HepG2 (cell line): Measurements from ENCODE around the gene CARMIL1. TPM values are rescaled to one million over a fixed set of nuclear protein-coding genes. Genes with fewer than 3 reads are reported as not detected.

Source experiments
- ATAC-seq: fragments of 200-7000 bp; cut with Tn5 transposase; 3 replicates; pipeline ENCODE4 v1.9.1; 2020; ENCODE audit warnings: mild to moderate bottlenecking, moderate library complexity
- BruUV-seq: library from RNA; stranded (reverse); fragments of 400-500 nt; replicated peaks from 2 replicates; lab custom pipeline; 2021; lab: Mats Ljungman, UMichigan
- CTCF ChIA-PET: fragments of 300-600 bp; formaldehyde crosslinking; extraction: SDS; loops from one replicate; lab custom pipeline; 2021; ENCODE audit warnings: low total read pairs, inconsistent platforms, low intra/inter-chr PET ratio; lab: Yijun Ruan, JAX
- POLR2A ChIA-PET: fragments of 350-600 bp; sonication (Branson Sonifier 250); formaldehyde crosslinking; loops from one replicate; lab custom pipeline; 2020; ENCODE audit warnings: antibody characterized with exemption, inconsistent platforms; lab: Yijun Ruan, JAX
- DNase-seq: peaks from one replicate; pipeline ENCODE4 v3.0.0-alpha.2; 2015; ENCODE audit warnings: low spot score
- FAIRE-seq: peaks from 3 replicates; lab custom pipeline; 2011; peaks lifted over from hg19 to GRCh38; lab: Jason Lieb, UNC
- H2AFZ ChIP-seq: one replicate; pipeline ENCODE4 v1.6.1; 2011; ENCODE audit warnings: low read length, inconsistent platforms
- H3K27ac ChIP-seq: fragments of 300-600 bp; 3 replicates; pipeline ENCODE4 v1.8.0; 2011; ENCODE audit warnings: mixed run types, mild to moderate bottlenecking, mixed read lengths, low read length, inconsistent platforms; ENCODE audit not compliant: insufficient read depth; ENCODE audit errors: extremely low read length
- H3K27me3 ChIP-seq, 2 experiments: fragments of 200-600 bp in 1 of 2; 2 replicates in 1 of 2; 3 replicates in 1 of 2; pipeline versions ENCODE4 v1.6.0 to v1.8.0; 2011; ENCODE audit warnings: low read length in 2 of 2, mild to moderate bottlenecking in 2 of 2, moderate library complexity in 2 of 2, inconsistent platforms in 1 of 2; ENCODE audit not compliant: insufficient read depth in 2 of 2, control insufficient read depth in 1 of 2
- H3K36me3 ChIP-seq, 2 experiments: fragments of 200-600 bp in 1 of 2; replicated peaks in 1 of 2; 2 replicates in 1 of 2; 3 replicates in 1 of 2; pipeline versions ENCODE4 v1.5.1 to v1.8.0; 2011; ENCODE audit warnings: low read length in 2 of 2, inconsistent platforms in 1 of 2; ENCODE audit not compliant: insufficient read depth in 2 of 2, control insufficient read depth in 1 of 2
- H3K4me1 ChIP-seq: 2 replicates; pipeline ENCODE4 v1.5.1; 2012; ENCODE audit warnings: low read length, inconsistent platforms; ENCODE audit not compliant: insufficient read depth
- H3K4me2 ChIP-seq: 2 replicates; pipeline ENCODE4 v1.6.0; 2011; ENCODE audit warnings: low read depth, low read length, inconsistent platforms
- H3K4me3 ChIP-seq, 3 experiments: fragments of 200-600 bp in 1 of 3; sonication (generic), shearing (Covaris generic) in 1 of 3; replicated peaks in 1 of 3; 2 replicates each; pipeline ENCODE4 v1.5.1; 2011 to 2016; ENCODE audit warnings: low read length in 3 of 3, inconsistent platforms in 2 of 3, low read depth in 2 of 3, mild to moderate bottlenecking in 2 of 3, control low read depth in 1 of 3, mixed read lengths in 1 of 3; ENCODE audit not compliant: insufficient read depth in 1 of 3
- H3K79me2 ChIP-seq: one replicate; pipeline ENCODE4 v1.6.1; 2011; ENCODE audit warnings: low read length, inconsistent platforms; ENCODE audit not compliant: insufficient read depth
- H3K9ac ChIP-seq: 2 replicates; pipeline ENCODE4 v1.6.0; 2011; ENCODE audit warnings: mild to moderate bottlenecking, low read depth, low read length, inconsistent platforms; ENCODE audit not compliant: insufficient read depth
- H3K9me3 ChIP-seq: 2 replicates; pipeline ENCODE4 v1.5.1; 2012; ENCODE audit warnings: mild to moderate bottlenecking, low read length
- H4K20me1 ChIP-seq: 2 replicates; pipeline ENCODE4 v1.6.0; 2011; ENCODE audit warnings: inconsistent platforms, mild to moderate bottlenecking, low read length, moderate library complexity; ENCODE audit not compliant: insufficient read depth
- AGO2 ChIP-seq: fragments of 200-400 bp; formaldehyde crosslinking; optimal IDR thresholded peaks from 2 replicates; pipeline ENCODE3; 2017; ENCODE audit warnings: mild to moderate bottlenecking, low read depth, low read length, moderate library complexity
- CHD4 ChIP-seq: fragments of 200-600 bp; sonication (generic); IDR thresholded peaks from 2 replicates; pipeline ENCODE4 v1.7.0; 2017; ENCODE audit warnings: mild to moderate bottlenecking, low read length, borderline replicate concordance
- HHEX ChIP-seq: IDR thresholded peaks from 2 replicates; pipeline ENCODE4 v1.6.1; 2016; ENCODE audit warnings: control low read depth
- HNF4A ChIP-seq: sonication (generic); formaldehyde crosslinking; IDR thresholded peaks from 2 replicates; pipeline ENCODE4 v1.4.0; 2020; ENCODE audit warnings: missing genetic modification reagents
- HOXA9 ChIP-seq: sonication (generic); formaldehyde crosslinking; IDR thresholded peaks from 2 replicates; pipeline ENCODE4 v1.8.1; 2022; ENCODE audit warnings: missing genetic modification reagents, mild to moderate bottlenecking, moderate library complexity, borderline replicate concordance
- KAT7 ChIP-seq: IDR thresholded peaks from 2 replicates; pipeline ENCODE4 v1.6.1; 2018; ENCODE audit warnings: borderline replicate concordance, missing compliant biosample characterization
- KLF12 ChIP-seq: sonication (generic); formaldehyde crosslinking; IDR thresholded peaks from 2 replicates; pipeline ENCODE4 v1.4.0; 2020; ENCODE audit warnings: missing genetic modification reagents, borderline replicate concordance
- RORA ChIP-seq: sonication (generic); formaldehyde crosslinking; IDR thresholded peaks from 2 replicates; pipeline ENCODE4 v1.5.0; 2020; ENCODE audit warnings: mild to moderate bottlenecking, missing genetic modification reagents, moderate library complexity
- SRSF1 ChIP-seq: fragments of 200-400 bp; formaldehyde crosslinking; optimal IDR thresholded peaks from 2 replicates; pipeline ENCODE3; 2017; ENCODE audit warnings: mild to moderate bottlenecking, low read depth, low read length, moderate library complexity
- SSRP1 ChIP-seq: IDR thresholded peaks from 2 replicates; pipeline ENCODE4 v1.6.1; 2016; ENCODE audit warnings: control low read depth
- YEATS2 ChIP-seq: sonication (generic); formaldehyde crosslinking; IDR thresholded peaks from 2 replicates; pipeline ENCODE4 v1.4.0; 2020; ENCODE audit warnings: missing genetic modification reagents, borderline replicate concordance
- ZBTB49 ChIP-seq: sonication (generic); formaldehyde crosslinking; IDR thresholded peaks from 2 replicates; pipeline ENCODE4 v1.4.0; 2020; ENCODE audit warnings: missing genetic modification reagents, borderline replicate concordance
- ZNF335 ChIP-seq: sonication (generic); formaldehyde crosslinking; IDR thresholded peaks from 2 replicates; pipeline ENCODE4 v1.4.0; 2020; ENCODE audit warnings: missing genetic modification reagents
- ZNF337 ChIP-seq: sonication (generic); formaldehyde crosslinking; IDR thresholded peaks from 2 replicates; pipeline ENCODE4 v1.5.1; 2020; ENCODE audit warnings: missing genetic modification reagents, low read depth, mild to moderate bottlenecking, borderline replicate concordance
- ZNF512 ChIP-seq: sonication (generic); formaldehyde crosslinking; IDR thresholded peaks from 2 replicates; pipeline ENCODE4 v1.4.0; 2020; ENCODE audit warnings: mild to moderate bottlenecking, missing genetic modification reagents
- ZNF777 ChIP-seq: sonication (generic); formaldehyde crosslinking; IDR thresholded peaks from 2 replicates; pipeline ENCODE4 v1.4.0; 2020; ENCODE audit warnings: missing genetic modification reagents
- WGBS: methylation state at CpG from one replicate; pipeline ENCODE4 v1.1.6; 2017; ENCODE audit warnings: low lambda C conversion rate; 5-methylcytosine and 5-hydroxymethylcytosine counted together
- in situ Hi-C: cut with HindIII; loops from 2 replicates; pipeline ENCODE4 v1.10.0; 2017; ENCODE audit warnings: low pct_unique_long_range_greater_than_20kb; ENCODE audit not compliant: extremely low pct_ligation_motif_present
- intact Hi-C: fragments of 100-400 bp; cut with micrococcal nuclease; formaldehyde crosslinking; loops from one replicate; pipeline ENCODE4 v1.10.0; 2022; ENCODE audit not compliant: unreplicated experiment
- polyA plus RNA-seq, 8 experiments: library from polyadenylated mRNA; depleted of rRNA in 3 of 8; stranded (reverse) in 7 of 8; unstranded in 1 of 8; fragments of >200 nt; fragmentation: Illumina TruSeq in 4 of 8; extraction: Trizol in 4 of 8; gene quantifications; 2 replicates each; pipeline versions ENCODE4 v1.2.1 to v1.2.3, GENCODE V29; 2011 to 2016; ENCODE audit warnings: low read depth in 4 of 8, missing spikeins in 1 of 8, mixed read lengths in 1 of 8; ENCODE audit not compliant: insufficient read depth in 1 of 8
- total RNA-seq, 5 experiments: library from RNA; depleted of rRNA; stranded (reverse); fragments of >200 nt; fragmentation: Illumina TruSeq; extraction: Trizol; gene quantifications; 2 replicates each; pipeline ENCODE4 v1.2.3, GENCODE V29; 2016; ENCODE audit warnings: low read depth in 1 of 5
- TF ChIP-seq, protein P1 (sequence below): conservative IDR thresholded peaks from 2 replicates; pipeline ENCODE4 v1.6.1; 2018; ENCODE audit warnings: missing genetic modification reagents

The CARMIL1 gene
- total and polyA plus RNA-seq, 2 of the 13 experiments (the other 11 are each of a cell fraction or from before 2014, with no cell fraction given) = 1.8 to 2.6 TPM

DNA sequence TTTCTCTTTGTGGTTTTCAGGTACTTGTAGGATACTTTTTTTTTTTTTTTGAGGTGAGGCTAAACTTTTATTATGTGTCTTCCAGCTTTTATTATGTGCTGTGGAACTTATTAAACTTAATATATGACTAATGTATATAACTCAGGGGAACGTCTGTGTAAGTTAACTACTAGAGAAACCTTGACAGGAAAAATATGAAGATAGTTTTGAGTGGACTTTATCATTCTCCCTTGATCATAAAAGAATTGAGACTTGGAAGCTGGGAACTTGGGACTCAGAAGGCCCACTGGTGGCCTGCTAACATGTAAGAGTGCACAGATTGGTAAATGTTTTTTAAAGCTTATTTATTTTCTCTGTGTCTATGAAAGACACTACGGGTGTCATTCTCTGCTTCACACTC lies 73.1 kb downstream of the CARMIL1 start:
- H2AFZ ChIP-seq = no peak overlapping the region
- in situ Hi-C loops (no loop called here), intact Hi-C loops (no loop called here)
- WGBS = 45% methylated on average over 2 of the region's 2 CpGs
- TF ChIP-seq CHD4 (no peak), ZNF335 (CRISPR knock-in tag) (no peak), HHEX (CRISPR knock-in tag) (no peak), SSRP1 (no peak), SRSF1 (no peak), ZNF777 (CRISPR knock-in tag) (no peak), AGO2 (no peak), HNF4A (CRISPR knock-in tag) (no peak), YEATS2 (no peak), ZNF337 (CRISPR knock-in tag) (no peak), ZBTB49 (CRISPR knock-in tag) (no peak), KLF12 (CRISPR knock-in tag) (no peak), RORA (CRISPR knock-in tag) (no peak), KAT7 (CRISPR knock-in tag) (no peak), ZNF512 (CRISPR knock-in tag) (no peak), HOXA9 (no peak)
- TF ChIP-seq, protein P1, sequence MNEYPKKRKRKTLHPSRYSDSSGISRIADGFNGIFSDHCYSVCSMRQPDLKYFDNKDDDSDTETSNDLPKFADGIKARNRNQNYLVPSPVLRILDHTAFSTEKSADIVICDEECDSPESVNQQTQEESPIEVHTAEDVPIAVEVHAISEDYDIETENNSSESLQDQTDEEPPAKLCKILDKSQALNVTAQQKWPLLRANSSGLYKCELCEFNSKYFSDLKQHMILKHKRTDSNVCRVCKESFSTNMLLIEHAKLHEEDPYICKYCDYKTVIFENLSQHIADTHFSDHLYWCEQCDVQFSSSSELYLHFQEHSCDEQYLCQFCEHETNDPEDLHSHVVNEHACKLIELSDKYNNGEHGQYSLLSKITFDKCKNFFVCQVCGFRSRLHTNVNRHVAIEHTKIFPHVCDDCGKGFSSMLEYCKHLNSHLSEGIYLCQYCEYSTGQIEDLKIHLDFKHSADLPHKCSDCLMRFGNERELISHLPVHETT (CRISPR knock-in tag) = no peak
- H3K9me3 ChIP-seq = no peaks in the 10 kb centered on the region
- no peak overlapping the region for H3K9ac ChIP-seq
- no peak overlapping the region for H3K27ac ChIP-seq
- H3K27me3 ChIP-seq = no peaks in the 10 kb centered on the region
- no peaks in the 10 kb centered on the region for H3K36me3 ChIP-seq
- ChIA-PET CTCF (no interaction called here), POLR2A (no interaction called here)
- H3K79me2 ChIP-seq = no peaks in the 10 kb centered on the region
- no peak for ATAC-seq
- no peak overlapping the region for H3K4me3 ChIP-seq
- no peak overlapping the region for H3K4me2 ChIP-seq
- FAIRE-seq = no peak
- no peak for DNase-seq
- H3K4me1 ChIP-seq = no peaks in the 10 kb centered on the region
- BruUV-seq = no TSS peak
- no peaks in the 10 kb centered on the region for H4K20me1 ChIP-seq
